DND-41 (cell line): ENCODE results near the gene SIRT7.

ENCODE experiments used
- ATAC-seq: fragments of 200-7000 bp; cut with Tn5 transposase; 3 replicates; pipeline ENCODE4 v1.9.1; 2021; ENCODE audit warnings: low read depth; ENCODE audit not compliant: insufficient read depth
- DNase-seq: peaks from one replicate; pipeline ENCODE4 v3.0.0-alpha.2; 2020
- H2AFZ ChIP-seq: 2 replicates; pipeline ENCODE4 v1.6.0; 2012; ENCODE audit warnings: low read depth, low read length
- H3K27ac ChIP-seq: 2 replicates; pipeline ENCODE4 v1.5.1; 2012; ENCODE audit warnings: low read length, inconsistent platforms
- H3K27me3 ChIP-seq: fragments of 200-600 bp; sonication (generic); 2 replicates; pipeline ENCODE4 v1.6.0; 2012; ENCODE audit warnings: low read length, mild to moderate bottlenecking, inconsistent platforms; ENCODE audit not compliant: insufficient read depth, poor library complexity
- H3K36me3 ChIP-seq: 2 replicates; pipeline ENCODE4 v1.5.1; 2012; ENCODE audit warnings: low read length, inconsistent platforms; ENCODE audit not compliant: insufficient read depth
- H3K4me1 ChIP-seq: 2 replicates; pipeline ENCODE4 v1.5.1; 2012; ENCODE audit warnings: mild to moderate bottlenecking, low read length; ENCODE audit not compliant: insufficient read depth
- H3K4me2 ChIP-seq: 2 replicates; pipeline ENCODE4 v1.6.0; 2012; ENCODE audit warnings: mild to moderate bottlenecking, moderate library complexity, low read length, inconsistent platforms; ENCODE audit not compliant: insufficient read depth
- H3K4me3 ChIP-seq, 2 experiments: fragments of 200-600 bp in 1 of 2; shearing (Covaris generic) in 1 of 2; 2 replicates each; pipeline ENCODE4 v1.5.1; 2012 to 2016; ENCODE audit warnings: inconsistent platforms in 2 of 2, low read length in 2 of 2, mild to moderate bottlenecking in 2 of 2, low read depth in 1 of 2, moderate library complexity in 1 of 2
- H3K79me2 ChIP-seq: 2 replicates; pipeline ENCODE4 v1.6.0; 2012; ENCODE audit warnings: low read length, inconsistent platforms; ENCODE audit not compliant: insufficient read depth
- H3K9ac ChIP-seq: 2 replicates; pipeline ENCODE4 v1.6.0; 2012; ENCODE audit warnings: low read depth, mild to moderate bottlenecking, inconsistent platforms, low read length, moderate library complexity
- H3K9me3 ChIP-seq: 2 replicates; pipeline ENCODE4 v1.5.1; 2012; ENCODE audit warnings: low read length, moderate library complexity, mild to moderate bottlenecking, inconsistent platforms; ENCODE audit not compliant: insufficient read depth, severe bottlenecking
- H4K20me1 ChIP-seq: 2 replicates; pipeline ENCODE4 v1.6.0; 2012; ENCODE audit warnings: low read length; ENCODE audit not compliant: insufficient read depth
- EZH2 ChIP-seq: IDR thresholded peaks from 3 replicates; pipeline ENCODE4 v1.6.1; 2012; ENCODE audit warnings: borderline replicate concordance, low read depth, mild to moderate bottlenecking, moderate library complexity, low read length, inconsistent platforms; ENCODE audit not compliant: severe bottlenecking
- TF ChIP-seq, protein P1 (sequence below): IDR thresholded peaks from 2 replicates; pipeline ENCODE4 v1.5.1; 2012; ENCODE audit warnings: borderline replicate concordance, low read length, moderate library complexity, mild to moderate bottlenecking; ENCODE audit not compliant: poor library complexity, severe bottlenecking; ENCODE audit errors: extremely low read depth

The SIRT7 gene

GRCh38 chr17:81885869-81886548 is 32.0 kb downstream of the SIRT7 start:
- DNase-seq (no peak), ATAC-seq (peak; percentile 14; the same call in 1 of the 3 replicates)
- TF ChIP-seq, protein P1, sequence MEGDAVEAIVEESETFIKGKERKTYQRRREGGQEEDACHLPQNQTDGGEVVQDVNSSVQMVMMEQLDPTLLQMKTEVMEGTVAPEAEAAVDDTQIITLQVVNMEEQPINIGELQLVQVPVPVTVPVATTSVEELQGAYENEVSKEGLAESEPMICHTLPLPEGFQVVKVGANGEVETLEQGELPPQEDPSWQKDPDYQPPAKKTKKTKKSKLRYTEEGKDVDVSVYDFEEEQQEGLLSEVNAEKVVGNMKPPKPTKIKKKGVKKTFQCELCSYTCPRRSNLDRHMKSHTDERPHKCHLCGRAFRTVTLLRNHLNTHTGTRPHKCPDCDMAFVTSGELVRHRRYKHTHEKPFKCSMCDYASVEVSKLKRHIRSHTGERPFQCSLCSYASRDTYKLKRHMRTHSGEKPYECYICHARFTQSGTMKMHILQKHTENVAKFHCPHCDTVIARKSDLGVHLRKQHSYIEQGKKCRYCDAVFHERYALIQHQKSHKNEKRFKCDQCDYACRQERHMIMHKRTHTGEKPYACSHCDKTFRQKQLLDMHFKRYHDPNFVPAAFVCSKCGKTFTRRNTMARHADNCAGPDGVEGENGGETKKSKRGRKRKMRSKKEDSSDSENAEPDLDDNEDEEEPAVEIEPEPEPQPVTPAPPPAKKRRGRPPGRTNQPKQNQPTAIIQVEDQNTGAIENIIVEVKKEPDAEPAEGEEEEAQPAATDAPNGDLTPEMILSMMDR: no peak
- TF ChIP-seq EZH2: no peak
- Histone ChIP-seq H3K27me3 (no peaks in the 10 kb centered on the region), H2AFZ (no peak overlapping the region), H4K20me1 (peaks cover 67% of the 10 kb centered on the region), H3K79me2 (peaks cover 74% of the 10 kb centered on the region), H3K9ac (no peak overlapping the region), H3K36me3 (peaks cover 87% of the 10 kb centered on the region), H3K4me1 (peaks cover 35% of the 10 kb centered on the region), H3K4me3 (no peak overlapping the region), H3K9me3 (no peaks in the 10 kb centered on the region), H3K27ac (no peak overlapping the region), H3K4me2 (no peak overlapping the region; the same call in 1 of the 2 replicates)

DNA sequence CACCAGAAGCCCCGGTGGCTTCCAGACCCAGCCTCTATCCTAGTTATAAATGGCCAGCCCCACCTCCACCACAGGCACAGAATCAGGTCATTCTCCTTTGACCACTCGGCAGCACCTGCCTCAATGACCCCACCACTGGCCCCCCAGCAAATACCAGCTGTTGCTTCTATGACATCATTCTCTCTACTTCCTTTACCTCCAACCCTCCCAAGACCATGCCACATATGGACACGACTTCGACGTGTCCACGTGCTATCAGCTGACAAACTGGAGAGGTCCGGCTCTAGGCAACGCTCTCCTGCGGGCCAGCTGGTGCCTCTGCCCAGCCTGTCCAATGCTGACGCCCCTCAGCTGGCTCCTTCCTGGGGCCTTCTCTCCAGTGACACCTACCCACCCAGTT is 32.5 kb downstream of the SIRT7 start:
- ATAC-seq (0 out of 3 replicates have a peak, but pooled peaks have one; percentile 17), DNase-seq (no peak)
- Histone ChIP-seq H3K27ac (no peak overlapping the region), H3K79me2 (peaks cover 69% of the 10 kb centered on the region), H3K4me3 (no peak overlapping the region), H3K4me1 (peaks cover 34% of the 10 kb centered on the region), H3K9me3 (no peaks in the 10 kb centered on the region), H3K9ac (no peak overlapping the region), H3K27me3 (no peaks in the 10 kb centered on the region), H4K20me1 (peaks cover 62% of the 10 kb centered on the region), H3K4me2 (no peak overlapping the region; the same call in 1 of the 2 replicates), H3K36me3 (peaks cover 87% of the 10 kb centered on the region), H2AFZ (no peak overlapping the region)
- TF ChIP-seq, protein P1: no peak
- no peak for TF ChIP-seq EZH2

DNA sequence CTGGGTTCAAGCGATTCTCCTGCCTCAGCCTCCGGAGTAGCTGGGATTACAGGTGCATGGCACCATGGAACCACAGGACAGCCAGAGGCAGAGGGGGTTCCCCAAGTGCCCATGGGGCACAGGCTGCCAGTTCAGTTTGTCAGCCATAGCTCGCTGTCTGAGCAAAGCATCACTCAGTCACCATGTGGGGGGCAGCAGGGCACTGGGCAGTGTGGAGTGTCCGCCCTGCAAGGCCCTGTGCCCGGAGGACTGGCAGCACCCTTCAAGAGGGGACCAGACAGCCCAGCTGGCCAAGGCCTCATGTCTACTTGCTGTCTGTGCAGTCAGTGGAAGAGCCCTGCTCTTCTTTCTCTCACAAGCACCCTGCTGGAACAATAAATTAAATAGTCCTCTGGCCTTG is 33.0 kb downstream of the SIRT7 start:
- no peak overlapping the region for H2AFZ ChIP-seq
- no peak overlapping the region for H3K9ac ChIP-seq
- no peak overlapping the region for H3K27ac ChIP-seq
- DNase-seq: no peak
- H3K36me3 ChIP-seq: peaks cover 87% of the 10 kb centered on the region
- no peak overlapping the region for H3K4me2 ChIP-seq
- H3K4me1 ChIP-seq: peaks cover 29% of the 10 kb centered on the region
- TF ChIP-seq, protein P1: no peak
- TF ChIP-seq EZH2: no peak
- no peaks in the 10 kb centered on the region for H3K27me3 ChIP-seq
- peak; percentile 21; the same call in 1 of the 3 replicates for ATAC-seq
- no peaks in the 10 kb centered on the region for H3K9me3 ChIP-seq
- H3K4me3 ChIP-seq: no peak overlapping the region
- H3K79me2 ChIP-seq: peaks cover 65% of the 10 kb centered on the region
- peaks cover 57% of the 10 kb centered on the region for H4K20me1 ChIP-seq
